Measurements from ENCODE around the gene ZNF827. TPM values are rescaled to one million over a fixed set of nuclear protein-coding genes. Genes with fewer than 3 reads are reported as not detected.

Gene ZNF827
- total RNA-seq, 1 experiment from 2014 or later, result 26.2 TPM

GRCh38 chr4:145882604-145883003, 56.0 kb downstream of the ZNF827 start:
- Mint-ChIP-seq H3K4me3 (ENCODE audit: low read depth, unreplicated experiment) (no peak overlapping the region), H3K36me3 (ENCODE audit: insufficient read depth, unreplicated experiment) (no peaks in the 10 kb centered on the region), H3K9me3 (ENCODE audit: low read depth, unreplicated experiment) (no peaks in the 10 kb centered on the region), H3K27ac (ENCODE audit: unreplicated experiment) (no peak overlapping the region), H3K4me1 (ENCODE audit: low read depth, unreplicated experiment) (no peaks in the 10 kb centered on the region), H3K27me3 (ENCODE audit: unreplicated experiment) (no peaks in the 10 kb centered on the region)
- DNase-seq, result no peak
- intact Hi-C loops (cut with micrococcal nuclease; ENCODE audit: unreplicated experiment), result no loop called here
- TF ChIP-seq CTCF (IDR thresholded peaks at IDR 0.05; ENCODE audit: unreplicated experiment), result no peak
- CTCF ChIA-PET, result no interaction called here
- no TSS peak for BruUV-seq (replicated peaks)

DNA sequence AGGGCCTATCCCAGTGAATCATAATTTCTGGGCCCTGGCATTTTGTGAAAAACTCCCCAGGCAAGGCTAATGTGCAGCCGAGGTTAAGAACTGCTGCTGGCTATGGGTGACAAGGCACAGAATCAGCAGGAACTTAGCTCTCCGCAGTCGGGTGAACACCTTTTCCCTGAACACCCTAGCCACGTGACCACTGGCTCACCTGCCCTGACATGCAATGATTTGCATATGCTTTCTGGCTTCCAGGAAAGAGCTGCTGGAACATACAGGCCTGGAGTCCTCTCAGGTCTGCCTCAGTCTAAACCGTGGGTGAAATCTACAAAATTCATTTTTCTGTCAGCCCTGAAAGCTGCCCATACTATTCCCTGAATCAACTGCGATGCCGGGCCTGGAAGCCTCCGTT, 56.6 kb downstream of the ZNF827 start:
- intact Hi-C loops (cut with micrococcal nuclease; ENCODE audit: unreplicated experiment), result no loop called here
- Mint-ChIP-seq H3K9me3 (ENCODE audit: low read depth, unreplicated experiment) (no peaks in the 10 kb centered on the region), H3K27me3 (ENCODE audit: unreplicated experiment) (no peaks in the 10 kb centered on the region), H3K4me3 (ENCODE audit: low read depth, unreplicated experiment) (no peak overlapping the region), H3K36me3 (ENCODE audit: insufficient read depth, unreplicated experiment) (no peaks in the 10 kb centered on the region), H3K27ac (ENCODE audit: unreplicated experiment) (no peak overlapping the region), H3K4me1 (ENCODE audit: low read depth, unreplicated experiment) (no peaks in the 10 kb centered on the region)
- CTCF ChIA-PET, result interaction anchor here (0.6 kb wide), 2 partner anchors 34 to 244 kb away, joined by 3 to 4 read pairs; no protein-coding TSS in a partner anchor
- no peak for TF ChIP-seq CTCF (IDR thresholded peaks at IDR 0.05; ENCODE audit: unreplicated experiment)
- peak; percentile 49 for DNase-seq
- BruUV-seq (replicated peaks), result no TSS peak

GRCh38 chr4:145881576-145881975, 57.0 kb downstream of the ZNF827 start:
- TF ChIP-seq CTCF (IDR thresholded peaks at IDR 0.05; ENCODE audit: unreplicated experiment), result no peak
- Mint-ChIP-seq H3K9me3 (ENCODE audit: low read depth, unreplicated experiment) (no peaks in the 10 kb centered on the region), H3K36me3 (ENCODE audit: insufficient read depth, unreplicated experiment) (no peaks in the 10 kb centered on the region), H3K4me3 (ENCODE audit: low read depth, unreplicated experiment) (no peak overlapping the region), H3K27me3 (ENCODE audit: unreplicated experiment) (no peaks in the 10 kb centered on the region), H3K4me1 (ENCODE audit: low read depth, unreplicated experiment) (no peaks in the 10 kb centered on the region), H3K27ac (ENCODE audit: unreplicated experiment) (no peak overlapping the region)
- DNase-seq, result no peak
- intact Hi-C loops (cut with micrococcal nuclease; ENCODE audit: unreplicated experiment), result no loop called here
- BruUV-seq (replicated peaks), result no TSS peak
- CTCF ChIA-PET, result interaction anchor here (0.6 kb wide), 2 partner anchors 35 to 244 kb away, joined by 3 to 4 read pairs; no protein-coding TSS in a partner anchor

GRCh38 chr4:145880355-145880960, 58.2 kb downstream of the ZNF827 start:
- no TSS peak for BruUV-seq (replicated peaks)
- H3K36me3 Mint-ChIP-seq (ENCODE audit: insufficient read depth, unreplicated experiment), result no peaks in the 10 kb centered on the region
- no peaks in the 10 kb centered on the region for H3K9me3 Mint-ChIP-seq (ENCODE audit: low read depth, unreplicated experiment)
- no peak for TF ChIP-seq CTCF (IDR thresholded peaks at IDR 0.05; ENCODE audit: unreplicated experiment)
- no peaks in the 10 kb centered on the region for H3K4me1 Mint-ChIP-seq (ENCODE audit: low read depth, unreplicated experiment)
- no peak overlapping the region for H3K4me3 Mint-ChIP-seq (ENCODE audit: low read depth, unreplicated experiment)
- no peaks in the 10 kb centered on the region for H3K27me3 Mint-ChIP-seq (ENCODE audit: unreplicated experiment)
- H3K27ac Mint-ChIP-seq (ENCODE audit: unreplicated experiment), result no peak overlapping the region
- intact Hi-C loops (cut with micrococcal nuclease; ENCODE audit: unreplicated experiment), result no loop called here
- no peak for DNase-seq
- CTCF ChIA-PET, result no interaction called here

All from Calu3 (cell line).